OCI-LY7 (cell line): ENCODE data around the gene RAPGEF5. TPM values are rescaled to one million over a fixed set of nuclear protein-coding genes. Genes with fewer than 3 reads are reported as not detected.
A peak's percentile ranks its signal among the peaks of the same experiment; 100 is the strongest.

ENCODE experiments used
- BruUV-seq: library from RNA; stranded (reverse); fragments of 400-500 nt; replicated peaks from 2 replicates; lab custom pipeline; 2021; lab: Mats Ljungman, UMichigan
- CTCF ChIA-PET: fragments of 300-600 bp; sonication (Branson Sonifier 250); formaldehyde crosslinking; loops from one replicate; lab custom pipeline; 2022; ENCODE audit warnings: antibody characterized with exemption; ENCODE audit not compliant: unreplicated experiment; lab: Charles Lee
- POLR2A ChIA-PET: fragments of 300-600 bp; sonication (Branson Sonifier 250); formaldehyde crosslinking; loops from one replicate; lab custom pipeline; 2022; ENCODE audit warnings: antibody characterized with exemption; lab: Charles Lee
- DNase-seq: peaks from one replicate; pipeline ENCODE4 v3.0.0-alpha.2; 2015; ENCODE audit warnings: low spot score
- H2AFZ ChIP-seq: fragments of 200-600 bp; sonication (generic), shearing (Covaris generic); 2 replicates; pipeline ENCODE4 v1.6.1; 2014; ENCODE audit warnings: mild to moderate bottlenecking, antibody characterized with exemption, low read length, moderate library complexity
- H3K27ac ChIP-seq: fragments of 200-600 bp; sonication (generic); 2 replicates; pipeline ENCODE4 v1.5.1; 2014; ENCODE audit warnings: mixed run types, low read depth, mild to moderate bottlenecking, moderate library complexity, low read length, inconsistent platforms; ENCODE audit not compliant: poor library complexity, severe bottlenecking
- H3K36me3 ChIP-seq: fragments of 200-600 bp; sonication (generic); 2 replicates; pipeline ENCODE4 v1.6.1; 2014; ENCODE audit warnings: mild to moderate bottlenecking, antibody characterized with exemption, low read length, moderate library complexity, mixed read lengths; ENCODE audit not compliant: insufficient read depth
- H3K4me1 ChIP-seq: fragments of 200-600 bp; sonication (generic); 2 replicates; pipeline ENCODE4 v1.5.1; 2014; ENCODE audit warnings: mild to moderate bottlenecking, low read length; ENCODE audit not compliant: insufficient read depth, poor library complexity, severe bottlenecking
- H3K4me2 ChIP-seq: fragments of 200-600 bp; sonication (generic); 2 replicates; pipeline ENCODE4 v1.6.1; 2014; ENCODE audit warnings: mild to moderate bottlenecking, low read length
- H3K4me3 ChIP-seq: fragments of 200-600 bp; sonication (generic); 2 replicates; pipeline ENCODE4 v1.5.1; 2014; ENCODE audit warnings: mild to moderate bottlenecking, low read depth, low read length; ENCODE audit not compliant: poor library complexity, severe bottlenecking
- H3K79me2 ChIP-seq: fragments of 200-600 bp; sonication (generic); 2 replicates; pipeline ENCODE4 v1.6.1; 2016; ENCODE audit warnings: low read depth, mild to moderate bottlenecking, low read length, moderate library complexity, mixed read lengths; ENCODE audit not compliant: insufficient read depth
- H3K9me2 ChIP-seq: fragments of 200-600 bp; sonication (generic); 2 replicates; pipeline ENCODE4 v1.6.1; 2016; ENCODE audit warnings: mild to moderate bottlenecking, low read length, mixed read lengths; ENCODE audit not compliant: insufficient read depth
- H3K9me3 ChIP-seq: fragments of 200-600 bp; sonication (generic); 2 replicates; pipeline ENCODE4 v1.6.1; 2014; ENCODE audit warnings: mild to moderate bottlenecking, mixed run types, low read length, mixed read lengths
- H4K20me1 ChIP-seq: fragments of 200-600 bp; sonication (generic); 2 replicates; pipeline ENCODE4 v1.6.1; 2014; ENCODE audit warnings: mild to moderate bottlenecking, antibody characterized with exemption, low read length, moderate library complexity, mixed read lengths; ENCODE audit not compliant: insufficient read depth
- CTCF ChIP-seq: fragments of 200-600 bp; sonication (generic); conservative IDR thresholded peaks from 2 replicates; pipeline ENCODE4 v1.5.1; 2014; ENCODE audit warnings: mild to moderate bottlenecking, antibody characterized with exemption, low read length, moderate library complexity, mixed read lengths
- EZH2phosphoT487 ChIP-seq: fragments of 200-600 bp; sonication (generic); IDR thresholded peaks from 2 replicates; pipeline ENCODE4 v1.6.1; 2018; ENCODE audit warnings: low read depth, borderline replicate concordance, mild to moderate bottlenecking, mixed run types, antibody characterized with exemption, low read length, moderate library complexity, mixed read lengths
- intact Hi-C: fragments of 100-400 bp; cut with micrococcal nuclease; formaldehyde crosslinking; loops from one replicate; pipeline ENCODE4 v1.10.0; 2022; ENCODE audit not compliant: unreplicated experiment
- total RNA-seq, 2 experiments: library from RNA; depleted of rRNA in 1 of 2; stranded (reverse); fragments of >200 nt in 1 of 2; shearing (Covaris generic) in 1 of 2; gene quantifications; 2 replicates each; pipeline ENCODE4 v1.2.3, GENCODE V29; 2014 to 2022

The RAPGEF5 gene
- total RNA-seq, 2 experiments from 2014 or later = 114 to 115 TPM

GRCh38 chr7:22350466-22351328 is 6.3 kb downstream of the RAPGEF5 start:
- H3K36me3 ChIP-seq = peaks cover 95% of the 10 kb centered on the region
- peaks cover 29% of the 10 kb centered on the region; the same call in 1 of the 2 replicates for H4K20me1 ChIP-seq
- peaks cover 86% of the 10 kb centered on the region for H3K4me1 ChIP-seq
- DNase-seq = peak; percentile 31
- TF ChIP-seq CTCF (no peak), EZH2phosphoT487 (no peak)
- intact Hi-C loops = loop anchor here (5.0 to 10.0 kb wide), 2 partner anchors 403 to 664 kb away; partner anchors contain the start of genes CDCA7L and HYCC1
- H3K9me2 ChIP-seq = no peaks in the 10 kb centered on the region
- no TSS peak for BruUV-seq
- POLR2A ChIA-PET = interaction anchor here (0.6 to 3.2 kb wide), 19 partner anchors 9 to 669 kb away, joined by 3 to 12 read pairs (median 4); no protein-coding TSS in a partner anchor
- H3K4me3 ChIP-seq = peak overlapping the region; percentile 53
- peak overlapping the region; percentile 82 for H3K27ac ChIP-seq
- CTCF ChIA-PET = no interaction called here
- peaks cover 10% of the 10 kb centered on the region; the same call in 1 of the 2 replicates for H3K9me3 ChIP-seq
- no peak overlapping the region for H2AFZ ChIP-seq
- peak overlapping the region; percentile 78 for H3K4me2 ChIP-seq
- peaks cover 100% of the 10 kb centered on the region for H3K79me2 ChIP-seq

GRCh38 chr7:22348379-22348778 is 8.6 kb downstream of the RAPGEF5 start:
- no TSS peak for BruUV-seq
- CTCF ChIA-PET = no interaction called here
- H3K79me2 ChIP-seq = peaks cover 100% of the 10 kb centered on the region

More at GRCh38 chr7:22348379-22348778, 8.6 kb downstream of the RAPGEF5 start:
- H4K20me1 ChIP-seq = peaks cover 29% of the 10 kb centered on the region; the same call in 1 of the 2 replicates
- TF ChIP-seq CTCF (no peak), EZH2phosphoT487 (no peak)
- peaks cover 11% of the 10 kb centered on the region; the same call in 1 of the 2 replicates for H3K9me3 ChIP-seq
- H3K4me3 ChIP-seq = no peak overlapping the region
- intact Hi-C loops = no loop called here
- no peak overlapping the region for H3K27ac ChIP-seq
- peak overlapping the region; percentile 57 for H3K4me2 ChIP-seq
- POLR2A ChIA-PET = interaction anchor here (0.8 kb wide), 1 partner anchor 54 kb away, joined by 4 read pairs; no protein-coding TSS in a partner anchor
- peaks cover 82% of the 10 kb centered on the region for H3K4me1 ChIP-seq
- H3K36me3 ChIP-seq = peaks cover 96% of the 10 kb centered on the region
- H3K9me2 ChIP-seq = no peaks in the 10 kb centered on the region
- no peak for DNase-seq
- no peak overlapping the region for H2AFZ ChIP-seq
